Stimulated activated CD4-positive, alpha-beta T cell treated with anti-CD3 and anti-CD28 coated beads, Interleukin-4, amount 100 ng/mL, for 24 hours (primary cell): Measurements from ENCODE around the gene LMOD1.
A peak's percentile ranks its signal among the peaks of the same experiment; 100 is the strongest.
"Not testable (repeated sequence)": the region's sequence is repeated elsewhere in the genome, so short reads cannot be mapped to it uniquely, and the experiment has no call there.

Experiments used
- DNase-seq: peaks from one replicate; pipeline ENCODE4 v3.0.0-alpha.2; 2020

Gene LMOD1

DNA sequence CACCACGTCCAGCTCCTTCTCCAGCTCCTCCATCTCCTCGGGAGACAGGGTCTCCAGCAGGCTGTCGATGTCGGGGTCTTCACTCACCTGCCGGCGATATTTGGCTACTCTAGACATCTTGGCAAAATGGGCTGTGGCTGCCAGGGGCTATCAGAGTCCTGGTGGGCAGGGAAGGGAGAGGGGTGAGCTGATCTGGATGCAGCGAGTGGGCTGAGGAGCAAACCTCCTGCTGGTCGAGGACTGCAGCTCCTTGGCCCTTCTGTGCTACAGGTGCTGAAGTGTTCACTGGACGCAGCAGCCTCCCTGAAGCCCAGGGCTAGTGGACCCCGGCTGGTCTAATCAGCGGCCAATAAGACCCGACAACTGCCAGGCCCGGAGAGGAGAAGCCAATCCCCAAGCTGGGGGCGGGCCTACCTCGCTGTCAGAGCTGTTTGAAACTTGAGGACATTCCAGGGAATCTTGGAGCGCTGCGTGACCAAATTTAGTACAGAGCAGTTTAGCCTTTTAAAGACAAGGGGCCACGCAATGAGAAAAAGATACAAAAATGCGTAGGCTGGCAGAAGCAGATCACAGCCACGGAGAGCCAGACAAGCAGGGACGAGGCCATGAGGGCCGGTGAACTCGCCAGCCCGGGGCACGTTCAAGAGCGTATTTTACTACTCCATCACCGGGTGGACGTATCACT, at the start of gene LMOD1:
TSS of gene LMOD1 (minus strand) at position 325 of the 685 bp plus-strand sequence. CDS start at position 117, 208 bp downstream.
- no peak for DNase-seq

DNA sequence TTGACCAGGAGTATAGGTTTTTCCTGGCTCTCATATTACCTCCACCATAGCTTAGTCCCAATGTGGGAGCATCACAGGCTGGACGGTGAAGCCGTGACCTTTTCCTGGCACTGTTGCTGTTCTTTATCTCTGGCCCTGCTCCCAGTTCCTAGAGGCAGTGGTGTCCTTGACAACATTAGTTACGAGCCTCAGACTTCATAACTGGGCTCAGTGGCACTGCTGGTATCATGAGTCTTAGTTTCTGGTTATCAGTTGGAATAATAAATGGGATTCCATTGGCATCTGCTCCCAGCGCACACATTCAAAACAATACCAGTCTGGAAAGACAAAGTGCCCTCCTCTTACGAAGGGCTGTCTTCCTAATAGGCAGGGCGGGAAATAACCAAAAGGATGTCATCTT, 44.1 kb upstream of the LMOD1 start:
- DNase-seq, result no peak

DNA sequence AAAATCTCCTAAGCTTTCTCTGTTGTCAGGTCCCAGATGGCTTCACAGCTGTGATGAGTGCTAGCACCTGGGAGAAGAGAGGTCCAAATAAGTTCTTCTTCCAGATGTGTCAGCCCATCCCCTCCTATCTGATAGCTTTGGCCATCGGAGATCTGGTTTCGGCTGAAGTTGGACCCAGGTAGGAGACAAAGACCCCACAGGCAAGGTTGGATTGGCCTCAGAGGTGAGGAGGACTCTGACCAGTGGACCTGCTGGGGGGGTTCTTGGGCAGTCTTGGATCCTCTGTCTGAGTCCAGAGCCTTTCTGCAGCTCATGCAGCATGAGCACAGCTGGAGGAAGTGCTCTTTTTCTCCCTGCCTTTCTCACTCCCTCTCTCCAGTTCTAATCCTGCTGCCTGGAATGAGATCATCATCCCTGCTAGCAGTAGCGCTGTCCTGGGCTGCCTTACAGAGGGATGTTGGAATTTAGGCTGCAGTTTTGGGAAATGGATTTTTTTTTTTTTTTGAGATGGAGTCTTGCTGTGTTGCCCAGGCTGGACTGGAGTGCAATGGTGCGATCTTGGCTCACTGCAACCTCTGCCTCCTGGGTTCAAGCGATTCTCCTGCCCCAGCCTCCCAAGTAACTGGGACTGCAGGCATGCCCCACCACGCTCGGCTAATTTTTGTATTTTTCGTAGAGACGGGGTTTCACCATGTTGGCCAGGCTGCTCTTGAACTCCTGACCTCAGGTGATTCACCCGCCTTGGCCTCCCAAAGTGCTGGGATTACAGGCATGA, 43.2 kb upstream of the LMOD1 start:
- DNase-seq, result no peak

DNA sequence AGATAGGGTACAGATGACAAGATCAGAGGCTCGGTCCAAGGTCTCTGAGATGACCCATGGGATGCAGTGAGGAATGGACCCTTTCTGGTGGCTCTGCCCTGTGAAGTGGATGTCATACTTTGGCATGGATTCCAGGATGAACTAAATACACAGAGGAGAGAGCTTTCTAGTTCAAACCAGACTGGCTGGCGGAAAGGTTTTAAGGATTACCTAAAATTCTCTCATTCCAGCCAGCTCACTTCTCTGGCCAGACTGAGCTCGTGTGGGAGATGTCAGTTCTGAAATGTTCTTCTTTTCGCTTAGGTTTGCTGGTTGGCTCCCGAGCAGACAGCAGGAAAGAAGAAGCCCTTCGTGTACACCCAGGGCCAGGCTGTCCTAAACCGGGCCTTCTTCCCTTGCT, 42.3 kb upstream of the LMOD1 start:
- no peak for DNase-seq

DNA sequence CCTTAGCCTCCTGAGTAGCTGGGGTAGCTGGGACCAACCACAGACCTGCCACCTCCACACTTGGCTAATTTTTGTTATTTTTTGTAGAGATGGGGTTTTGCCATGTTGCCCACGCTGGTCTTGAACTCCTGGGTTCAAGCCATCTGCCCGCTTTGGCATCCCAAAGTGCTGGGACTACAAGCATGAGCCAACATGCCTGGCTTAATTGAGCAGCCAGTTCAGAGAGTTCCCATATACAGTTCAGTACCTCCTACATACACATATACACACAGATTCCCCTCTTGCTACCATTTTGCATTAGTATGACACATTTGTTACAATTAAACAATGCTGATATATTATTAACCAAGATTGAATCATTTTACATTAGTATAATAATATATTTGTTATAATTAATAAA, 39.0 kb upstream of the LMOD1 start:
- no peak for DNase-seq

DNA sequence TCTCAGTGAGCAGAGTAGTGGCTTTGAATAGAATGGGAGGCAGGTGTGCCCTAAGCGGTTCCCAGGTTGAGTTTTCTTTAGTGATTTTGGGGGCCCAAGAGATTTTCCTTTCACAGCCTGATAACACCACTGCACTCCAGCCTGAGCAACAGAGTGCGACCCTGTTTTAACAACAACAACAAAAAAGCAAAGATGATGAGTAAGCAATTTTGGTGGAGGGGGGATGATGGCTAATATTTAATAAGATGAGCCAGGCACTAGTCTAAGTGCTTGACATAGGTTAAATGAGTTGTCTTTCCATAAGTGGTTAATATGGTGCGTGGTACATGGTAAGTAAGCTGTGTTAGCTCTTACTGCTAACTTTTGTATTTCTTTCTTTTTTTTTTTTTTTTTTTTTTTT, 38.1 kb upstream of the LMOD1 start:
- DNase-seq, result no peak

DNA sequence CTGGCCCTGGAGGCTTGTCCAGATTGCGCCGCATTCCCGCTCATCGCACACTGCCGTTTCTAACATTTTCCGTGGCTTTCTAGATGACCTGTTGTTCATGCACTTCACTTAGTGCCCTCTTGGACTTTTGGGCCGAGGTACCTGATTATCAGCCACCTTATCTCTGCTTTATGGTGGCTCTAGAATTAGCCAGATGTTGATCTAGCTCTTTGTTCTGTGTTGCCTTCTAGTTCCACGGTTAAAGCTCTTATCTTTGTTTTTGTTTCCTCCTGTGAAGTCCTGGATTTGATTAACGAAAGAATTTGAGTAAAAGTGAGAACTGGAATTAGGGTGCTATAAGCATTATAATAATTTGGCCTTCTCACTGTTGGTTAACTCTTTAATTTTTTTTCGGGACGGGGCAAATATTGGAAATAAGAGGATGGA, 37.0 kb upstream of the LMOD1 start:
- DNase-seq, result no peak

DNA sequence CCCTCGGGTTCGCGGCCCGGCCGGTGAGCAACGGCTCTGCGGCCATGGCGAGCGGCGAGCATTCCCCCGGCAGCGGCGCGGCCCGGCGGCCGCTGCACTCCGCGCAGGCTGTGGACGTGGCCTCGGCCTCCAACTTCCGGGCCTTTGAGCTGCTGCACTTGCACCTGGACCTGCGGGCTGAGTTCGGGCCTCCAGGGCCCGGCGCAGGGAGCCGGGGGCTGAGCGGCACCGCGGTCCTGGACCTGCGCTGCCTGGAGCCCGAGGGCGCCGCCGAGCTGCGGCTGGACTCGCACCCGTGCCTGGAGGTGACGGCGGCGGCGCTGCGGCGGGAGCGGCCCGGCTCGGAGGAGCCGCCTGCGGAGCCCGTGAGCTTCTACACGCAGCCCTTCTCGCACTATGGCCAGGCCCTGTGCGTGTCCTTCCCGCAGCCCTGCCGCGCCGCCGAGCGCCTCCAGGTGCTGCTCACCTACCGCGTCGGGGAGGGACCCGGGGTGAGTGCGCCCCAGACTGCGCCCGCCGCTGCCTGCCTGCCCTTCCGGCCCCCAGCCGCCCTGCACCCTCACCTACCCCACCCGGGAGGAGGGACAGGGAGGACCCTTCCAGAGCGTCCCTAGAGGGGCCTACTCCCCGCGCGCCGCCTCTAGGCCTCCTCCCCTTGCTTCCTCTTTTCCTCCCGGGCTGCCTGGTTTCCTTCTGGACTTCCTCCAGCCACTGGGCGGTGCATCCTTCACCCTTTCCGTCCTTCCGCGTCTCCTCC, 36.5 kb upstream of the LMOD1 start, which contains the start of gene RNPEP:
TSS of gene RNPEP (plus strand) at position 26 of the 757 bp plus-strand sequence. CDS start at position 45, 19 bp downstream.
- peak; percentile 46 for DNase-seq

DNA sequence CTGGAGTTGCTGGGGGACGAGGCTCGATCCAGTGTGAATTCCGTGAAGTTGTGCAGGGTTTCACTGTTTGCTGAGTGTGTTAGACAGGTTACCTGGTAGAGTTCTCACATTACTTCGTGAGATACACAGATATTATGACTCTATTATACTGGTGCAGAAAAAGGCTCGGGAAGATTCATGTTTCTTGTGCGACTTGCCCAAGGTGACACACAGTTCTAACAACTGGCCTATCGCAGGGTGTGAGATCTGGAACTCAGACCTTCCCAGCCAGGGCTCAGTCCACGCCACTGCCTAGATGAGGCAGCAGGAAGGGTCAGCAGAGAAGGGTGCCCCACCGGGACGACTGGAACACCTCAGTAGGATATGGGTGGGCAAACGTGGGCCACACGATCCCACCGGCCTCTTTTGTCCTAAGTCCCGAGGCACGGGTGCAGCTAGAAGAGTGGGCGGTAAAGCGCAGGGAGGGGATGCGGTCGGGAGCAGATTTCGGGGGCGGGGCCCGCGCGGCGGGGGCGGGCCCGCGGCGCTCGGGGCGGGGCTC, 35.8 kb upstream of the LMOD1 start:
- peak; percentile 64 for DNase-seq

DNA sequence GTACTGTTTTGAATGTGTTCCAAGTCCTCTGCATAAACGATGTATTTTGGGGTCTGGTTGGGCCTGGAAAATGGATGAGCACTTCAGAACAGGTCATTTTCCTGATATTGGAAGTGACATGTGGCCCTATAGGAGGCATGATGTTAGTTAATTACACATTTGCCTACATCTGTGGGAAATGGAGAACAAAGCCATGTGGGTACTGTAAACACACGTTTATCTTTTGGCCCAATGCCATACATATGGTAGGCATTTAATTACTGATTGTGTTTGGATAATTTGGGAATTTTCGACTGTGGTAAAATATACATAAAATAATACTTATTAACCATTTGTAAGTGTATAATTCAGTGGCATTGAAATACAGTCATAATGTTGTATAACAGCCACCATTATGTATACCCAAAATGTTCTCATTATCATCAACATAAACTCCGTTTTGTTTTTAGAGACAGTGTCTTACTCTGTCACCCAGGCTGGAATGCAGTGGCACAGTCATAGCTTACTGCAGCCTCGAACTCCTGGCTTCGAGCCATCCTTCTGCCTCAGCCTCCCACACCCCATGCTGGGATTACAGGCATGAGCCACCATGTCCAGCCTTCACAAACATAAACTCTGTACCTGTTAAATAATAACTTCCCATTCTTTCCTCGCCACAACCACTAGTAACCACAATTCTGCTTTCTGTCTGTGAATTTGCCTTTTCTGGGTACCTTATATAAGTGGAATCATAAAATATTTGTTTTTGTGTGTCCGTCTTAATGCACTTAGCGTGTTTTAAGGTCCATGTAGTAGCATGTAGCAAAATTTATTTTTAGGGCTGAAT, 24.2 kb upstream of the LMOD1 start:
- no peak for DNase-seq

DNA sequence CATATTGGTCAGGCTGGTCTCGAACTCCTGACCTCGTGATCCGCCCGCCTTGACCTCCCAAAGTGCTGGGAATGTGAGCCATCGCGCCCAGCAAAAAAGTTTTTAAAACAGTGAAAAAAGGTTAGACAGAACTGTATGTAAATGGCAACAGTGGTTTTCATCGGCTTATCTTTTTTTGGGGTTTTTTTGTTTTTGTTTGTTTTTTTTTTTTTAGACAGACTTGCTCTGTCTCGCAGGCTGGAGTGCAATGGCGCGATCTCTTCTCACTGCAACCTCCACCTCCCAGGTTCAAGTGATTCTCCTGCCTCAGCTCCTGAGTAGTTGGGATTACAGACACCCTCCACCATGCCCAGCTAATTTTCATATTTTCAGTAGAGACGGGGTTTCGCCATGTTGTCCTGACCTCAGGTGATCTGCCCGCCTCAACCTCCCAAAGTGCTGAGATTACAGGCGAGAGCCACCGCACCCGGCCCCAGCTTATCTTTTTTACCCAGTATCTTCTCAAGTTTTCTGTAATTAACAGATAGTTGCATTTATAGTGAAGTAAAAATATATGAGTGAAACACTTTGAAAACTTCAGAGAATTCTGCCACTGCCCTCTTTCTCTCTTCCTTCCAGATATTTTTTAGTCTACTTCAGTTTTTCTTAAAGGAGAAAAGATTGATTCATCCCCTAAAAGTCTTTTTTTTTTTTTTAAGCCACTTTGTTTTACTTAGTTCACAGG, 22.0 kb upstream of the LMOD1 start:
- DNase-seq, result no peak

DNA sequence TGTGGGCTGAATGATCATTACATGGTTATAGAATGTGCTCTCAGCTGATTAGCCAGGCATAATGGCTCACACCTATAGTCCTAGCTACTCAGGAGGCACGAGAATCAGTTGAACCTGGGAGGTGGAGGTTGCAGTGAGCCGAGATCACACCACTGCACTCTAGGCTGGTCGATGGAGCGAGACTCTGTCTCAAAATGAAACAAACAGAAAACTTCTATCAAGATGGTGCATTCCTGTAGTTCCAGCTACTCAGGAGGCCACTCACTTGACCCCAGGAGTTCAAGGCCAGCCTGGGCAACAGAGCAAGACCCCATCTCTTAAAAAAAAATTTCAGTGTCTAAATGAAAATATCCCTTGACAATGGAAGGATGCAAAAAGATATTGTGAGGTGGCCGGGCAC, 19.8 kb upstream of the LMOD1 start:
- DNase-seq, result no peak

DNA sequence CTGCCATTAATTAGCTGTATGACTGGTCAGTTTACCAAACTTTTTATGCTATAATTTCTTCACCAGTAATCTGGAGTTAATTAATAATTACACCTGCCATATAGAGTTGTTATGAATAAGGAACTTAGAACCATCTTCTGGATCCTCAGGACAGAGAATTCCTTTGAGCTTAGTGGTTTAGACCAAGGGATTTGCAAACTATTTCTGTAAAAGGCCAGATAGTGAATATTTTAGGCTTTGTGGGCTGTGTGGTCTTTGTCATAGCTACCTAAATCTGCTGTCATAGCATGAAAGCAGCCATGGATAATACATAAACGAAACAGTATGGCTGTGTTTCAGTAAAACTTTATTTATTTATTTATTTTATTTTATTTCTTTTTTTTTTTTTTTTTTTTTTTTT, 17.9 kb upstream of the LMOD1 start:
- DNase-seq, result no peak

DNA sequence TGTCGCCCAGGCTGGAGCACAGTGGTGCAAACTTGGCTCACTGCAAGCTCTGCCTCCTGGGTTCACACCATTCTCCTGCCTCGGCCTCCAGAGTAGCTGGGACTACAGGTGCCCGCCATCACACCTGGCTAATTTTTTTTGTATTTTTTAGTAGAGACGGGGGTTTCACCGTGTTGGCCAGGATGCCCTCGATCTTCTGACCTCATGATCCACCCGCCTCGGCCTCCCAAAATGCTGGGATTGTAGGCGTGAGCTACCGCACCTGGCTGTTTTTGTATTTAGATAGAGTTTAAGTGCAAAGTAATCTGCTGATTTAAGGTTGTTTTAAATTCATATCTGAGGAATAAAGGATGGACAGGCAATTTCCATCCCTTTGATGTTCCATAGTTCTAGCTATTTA, 16.0 kb upstream of the LMOD1 start:
- not testable (repeated sequence) for DNase-seq

DNA sequence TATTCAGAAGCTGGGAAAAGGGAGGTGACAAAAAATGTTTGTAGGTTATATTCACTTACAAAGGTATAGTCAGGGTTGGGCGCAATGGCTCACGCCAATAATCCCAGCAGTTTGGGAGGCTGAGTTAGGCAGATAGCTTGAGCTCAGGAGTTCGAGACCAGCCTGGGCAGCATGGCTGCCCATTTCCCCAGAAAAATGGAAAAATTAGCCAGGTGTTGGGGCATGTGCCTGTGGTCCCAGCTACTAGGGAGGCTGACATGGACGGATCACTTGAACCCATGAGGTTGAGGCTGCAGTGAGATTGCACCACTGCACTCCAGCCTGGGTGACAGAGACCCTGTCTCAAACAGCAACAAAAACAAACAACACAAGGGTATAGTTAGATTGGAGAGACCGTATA, 12.0 kb upstream of the LMOD1 start:
- no peak for DNase-seq

DNA sequence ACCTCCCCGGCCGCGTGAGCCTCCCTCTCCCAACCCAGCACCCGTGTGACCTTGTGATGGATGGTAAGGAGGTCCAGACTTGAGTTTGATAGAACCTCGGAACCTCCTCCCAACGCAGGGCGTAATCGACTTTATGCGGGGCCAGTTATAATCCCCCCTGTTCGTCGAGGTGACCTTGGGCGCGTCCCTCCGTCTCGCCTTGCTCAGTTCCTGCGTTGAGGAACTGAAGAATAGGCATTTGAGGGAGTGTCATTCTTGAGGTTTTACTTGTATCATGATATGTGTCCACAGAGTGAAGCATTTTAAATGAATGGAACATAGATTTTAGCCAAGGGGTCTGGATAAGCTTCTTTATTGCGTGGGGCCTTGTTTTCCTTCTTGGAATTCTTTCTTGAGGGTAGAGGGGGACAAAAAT, 9.4 kb upstream of the LMOD1 start:
- DNase-seq, result no peak

DNA sequence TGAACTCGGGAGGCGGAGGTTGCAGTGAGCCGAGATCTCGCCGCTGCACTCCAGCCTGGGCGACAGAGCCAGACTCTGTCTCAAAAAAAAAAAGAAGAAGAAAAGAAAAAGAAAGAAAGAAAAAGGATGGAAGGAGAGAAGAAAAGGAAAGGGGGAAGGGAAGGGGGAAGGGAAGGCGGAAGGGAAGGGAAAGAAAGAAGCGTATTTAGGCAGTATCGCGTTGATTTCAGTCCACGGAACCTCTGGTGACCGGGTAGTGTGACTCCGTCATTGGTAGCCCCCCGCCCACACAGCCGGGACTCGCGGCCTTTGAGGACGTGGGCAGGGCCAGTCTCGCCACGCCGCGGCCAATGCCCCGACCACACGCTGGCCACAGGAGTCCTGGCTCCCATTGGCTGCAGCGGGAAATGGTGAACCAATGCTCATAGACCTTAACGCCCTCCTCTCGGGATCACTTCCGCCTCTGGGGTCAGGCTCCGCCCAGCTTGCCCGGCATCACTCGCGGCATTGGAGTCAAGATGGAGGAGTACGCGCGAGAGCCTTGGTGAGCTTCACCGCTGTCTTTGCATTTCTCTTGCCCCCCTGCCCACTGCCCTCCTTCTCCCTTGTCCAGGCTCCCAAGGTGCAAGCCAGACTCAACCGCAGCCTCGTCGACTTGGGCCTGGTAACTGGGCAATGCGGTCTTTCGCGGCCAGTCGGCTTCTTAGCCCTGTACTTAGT, 8.8 kb upstream of the LMOD1 start, which contains the start of gene TIMM17A:
TSS of gene TIMM17A (plus strand) at position 495 of the 720 bp plus-strand sequence. CDS start at position 519, 24 bp downstream.
- peak; percentile 95 for DNase-seq

DNA sequence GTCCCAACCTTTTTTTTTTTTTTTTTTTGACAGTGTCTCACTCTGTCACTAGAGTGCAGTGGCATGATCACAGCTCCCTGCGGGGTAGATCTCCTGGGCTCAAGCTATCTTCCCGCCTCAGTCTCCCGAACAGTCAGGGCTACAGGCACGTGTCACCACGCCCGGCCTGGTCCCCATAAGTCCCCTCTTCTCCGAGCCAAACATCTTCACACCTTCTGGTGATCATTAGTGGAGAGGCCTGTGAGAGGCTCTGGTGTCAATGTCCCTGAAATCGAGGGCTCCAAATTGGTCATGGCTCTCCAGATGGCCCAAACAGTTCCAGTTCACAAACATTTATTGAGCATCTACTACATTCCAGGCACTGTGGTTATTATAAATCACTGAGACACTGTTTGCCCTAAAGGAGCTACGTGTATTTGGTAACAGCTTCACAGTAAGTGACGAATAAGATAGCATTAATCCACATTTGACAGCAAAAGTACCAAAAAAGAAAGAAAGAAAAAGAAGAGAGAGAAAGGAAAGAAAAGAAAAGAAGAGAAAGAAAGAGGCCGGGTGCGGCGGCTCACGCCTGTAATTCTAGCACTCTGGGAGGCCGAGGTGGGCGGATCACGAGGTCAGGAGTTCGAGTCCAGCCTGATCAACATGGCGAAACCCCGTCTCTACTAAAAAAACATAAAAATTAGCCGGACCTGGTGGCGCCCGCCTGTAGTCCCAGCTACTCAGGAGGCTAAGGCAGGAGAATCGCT, 8.1 kb upstream of the LMOD1 start:
- DNase-seq, result peak; percentile 18

DNA sequence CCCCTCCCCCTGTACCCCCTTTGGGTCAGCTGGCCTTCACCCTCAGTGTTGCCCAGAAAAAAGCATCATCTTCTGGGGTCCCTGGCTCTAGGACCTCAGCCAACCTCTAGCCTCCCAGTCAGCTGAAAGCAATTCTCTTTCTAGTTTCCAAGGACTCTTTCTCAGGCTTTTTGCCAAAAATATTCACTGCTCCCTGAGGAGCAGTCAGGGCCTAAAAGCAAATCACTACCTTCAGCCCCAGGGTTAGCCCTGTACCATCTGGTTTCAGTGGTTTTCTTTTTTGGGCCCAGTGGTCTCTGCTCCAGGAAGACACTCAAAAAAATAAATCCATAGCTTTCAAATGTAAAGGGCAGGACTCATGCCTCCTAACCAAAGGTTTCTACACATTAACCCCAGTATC, 3.1 kb upstream of the LMOD1 start:
- no peak for DNase-seq

DNA sequence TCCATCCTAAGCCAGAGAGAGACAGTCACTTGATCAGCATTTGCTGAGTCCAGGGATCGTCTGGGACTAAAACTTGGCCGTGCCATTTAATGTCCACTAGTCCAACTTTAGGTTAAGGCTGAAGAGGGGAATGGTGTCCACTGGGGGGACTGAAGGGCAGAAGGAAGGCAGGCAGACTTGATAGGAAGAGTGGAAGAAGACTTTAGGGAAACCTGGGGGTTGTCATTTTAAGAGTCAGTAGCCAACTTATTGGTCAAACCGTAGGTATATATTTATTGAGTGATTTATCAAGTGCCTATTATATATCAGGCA, 1.3 kb upstream of the LMOD1 start:
- no peak for DNase-seq
